Measurements from ENCODE around the gene HERC2. TPM values are rescaled to one million over a fixed set of nuclear protein-coding genes. Genes with fewer than 3 reads are reported as not detected.

HERC2 gene
- total and polyA plus RNA-seq, 2 of the 13 experiments (the other 11 are each of a cell fraction or from before 2014, with no cell fraction given): 17.6 to 24.8 TPM

DNA sequence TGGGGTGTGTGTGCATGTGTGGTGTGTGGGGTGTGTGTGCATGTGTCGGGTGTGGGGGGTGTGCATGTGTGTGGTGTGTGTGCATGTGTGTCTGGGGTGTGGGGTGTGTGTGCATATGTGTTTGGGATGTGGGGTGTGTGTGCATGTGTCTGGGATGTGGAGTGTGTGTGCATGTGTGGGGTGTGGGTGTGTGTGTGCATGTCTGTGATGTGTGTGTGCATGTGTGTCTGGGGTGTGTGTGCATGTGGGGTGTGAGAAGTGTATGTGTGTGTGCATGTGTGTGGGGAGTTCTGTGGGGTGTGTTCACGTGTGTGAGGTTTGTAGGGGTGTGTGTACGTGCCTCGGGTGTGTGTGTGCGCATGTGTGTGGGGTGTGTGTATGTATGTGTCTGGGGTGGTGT is 216.2 kb downstream of the HERC2 start:
- peaks cover 12% of the 10 kb centered on the region for H3K4me1 ChIP-seq (ENCODE audit: insufficient read depth, low read length)
- in situ Hi-C loops (cut with HindIII; ENCODE audit: extremely low pct_ligation_motif_present, low pct_unique_long_range_greater_than_20kb): no loop called here
- no peak for DNase-seq (ENCODE audit: low spot score)
- ChIA-PET CTCF (ENCODE audit: low intra/inter-chr PET ratio, low total read pairs) (no interaction called here), POLR2A (no interaction called here)
- H3K9ac ChIP-seq (ENCODE audit: insufficient read depth, low read depth, low read length): no peak overlapping the region
- TF ChIP-seq BORCS8-MEF2B (CRISPR knock-in tag; IDR thresholded peaks at IDR 0.05) (no peak), ZFP36 (IDR thresholded peaks at IDR 0.05; ENCODE audit: borderline replicate concordance, low read depth, low read length, partially characterized antibody) (no peak), RBM39 (IDR thresholded peaks at IDR 0.05; ENCODE audit: low read depth, low read length, poor library complexity, severe bottlenecking) (no peak), ZSCAN25 (CRISPR knock-in tag; IDR thresholded peaks at IDR 0.05) (no peak), EED (CRISPR knock-in tag; IDR thresholded peaks at IDR 0.05) (no peak), ZNF441 (CRISPR knock-in tag; IDR thresholded peaks at IDR 0.05; ENCODE audit: borderline replicate concordance) (no peak), HNRNPL (IDR thresholded peaks at IDR 0.05; ENCODE audit: low read depth, low read length) (0 out of 2 replicates have a peak, but pooled peaks have one; percentile 43), FOXJ3 (CRISPR knock-in tag; IDR thresholded peaks at IDR 0.05; ENCODE audit: borderline replicate concordance) (no peak), ZNF616 (CRISPR knock-in tag; IDR thresholded peaks at IDR 0.05; ENCODE audit: low read depth) (no peak), PPARG (CRISPR knock-in tag; conservative IDR thresholded peaks at IDR 0.05) (no peak)
- TF ChIP-seq, protein P1, sequence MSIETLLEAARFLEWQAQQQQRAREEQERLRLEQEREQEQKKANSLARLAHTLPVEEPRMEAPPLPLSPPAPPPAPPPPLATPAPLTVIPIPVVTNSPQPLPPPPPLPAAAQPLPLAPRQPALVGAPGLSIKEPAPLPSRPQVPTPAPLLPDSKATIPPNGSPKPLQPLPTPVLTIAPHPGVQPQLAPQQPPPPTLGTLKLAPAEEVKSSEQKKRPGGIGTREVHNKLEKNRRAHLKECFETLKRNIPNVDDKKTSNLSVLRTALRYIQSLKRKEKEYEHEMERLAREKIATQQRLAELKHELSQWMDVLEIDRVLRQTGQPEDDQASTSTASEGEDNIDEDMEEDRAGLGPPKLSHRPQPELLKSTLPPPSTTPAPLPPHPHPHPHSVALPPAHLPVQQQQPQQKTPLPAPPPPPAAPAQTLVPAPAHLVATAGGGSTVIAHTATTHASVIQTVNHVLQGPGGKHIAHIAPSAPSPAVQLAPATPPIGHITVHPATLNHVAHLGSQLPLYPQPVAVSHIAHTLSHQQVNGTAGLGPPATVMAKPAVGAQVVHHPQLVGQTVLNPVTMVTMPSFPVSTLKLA (IDR thresholded peaks at IDR 0.05): peak; percentile 77
- TF ChIP-seq, protein P2, sequence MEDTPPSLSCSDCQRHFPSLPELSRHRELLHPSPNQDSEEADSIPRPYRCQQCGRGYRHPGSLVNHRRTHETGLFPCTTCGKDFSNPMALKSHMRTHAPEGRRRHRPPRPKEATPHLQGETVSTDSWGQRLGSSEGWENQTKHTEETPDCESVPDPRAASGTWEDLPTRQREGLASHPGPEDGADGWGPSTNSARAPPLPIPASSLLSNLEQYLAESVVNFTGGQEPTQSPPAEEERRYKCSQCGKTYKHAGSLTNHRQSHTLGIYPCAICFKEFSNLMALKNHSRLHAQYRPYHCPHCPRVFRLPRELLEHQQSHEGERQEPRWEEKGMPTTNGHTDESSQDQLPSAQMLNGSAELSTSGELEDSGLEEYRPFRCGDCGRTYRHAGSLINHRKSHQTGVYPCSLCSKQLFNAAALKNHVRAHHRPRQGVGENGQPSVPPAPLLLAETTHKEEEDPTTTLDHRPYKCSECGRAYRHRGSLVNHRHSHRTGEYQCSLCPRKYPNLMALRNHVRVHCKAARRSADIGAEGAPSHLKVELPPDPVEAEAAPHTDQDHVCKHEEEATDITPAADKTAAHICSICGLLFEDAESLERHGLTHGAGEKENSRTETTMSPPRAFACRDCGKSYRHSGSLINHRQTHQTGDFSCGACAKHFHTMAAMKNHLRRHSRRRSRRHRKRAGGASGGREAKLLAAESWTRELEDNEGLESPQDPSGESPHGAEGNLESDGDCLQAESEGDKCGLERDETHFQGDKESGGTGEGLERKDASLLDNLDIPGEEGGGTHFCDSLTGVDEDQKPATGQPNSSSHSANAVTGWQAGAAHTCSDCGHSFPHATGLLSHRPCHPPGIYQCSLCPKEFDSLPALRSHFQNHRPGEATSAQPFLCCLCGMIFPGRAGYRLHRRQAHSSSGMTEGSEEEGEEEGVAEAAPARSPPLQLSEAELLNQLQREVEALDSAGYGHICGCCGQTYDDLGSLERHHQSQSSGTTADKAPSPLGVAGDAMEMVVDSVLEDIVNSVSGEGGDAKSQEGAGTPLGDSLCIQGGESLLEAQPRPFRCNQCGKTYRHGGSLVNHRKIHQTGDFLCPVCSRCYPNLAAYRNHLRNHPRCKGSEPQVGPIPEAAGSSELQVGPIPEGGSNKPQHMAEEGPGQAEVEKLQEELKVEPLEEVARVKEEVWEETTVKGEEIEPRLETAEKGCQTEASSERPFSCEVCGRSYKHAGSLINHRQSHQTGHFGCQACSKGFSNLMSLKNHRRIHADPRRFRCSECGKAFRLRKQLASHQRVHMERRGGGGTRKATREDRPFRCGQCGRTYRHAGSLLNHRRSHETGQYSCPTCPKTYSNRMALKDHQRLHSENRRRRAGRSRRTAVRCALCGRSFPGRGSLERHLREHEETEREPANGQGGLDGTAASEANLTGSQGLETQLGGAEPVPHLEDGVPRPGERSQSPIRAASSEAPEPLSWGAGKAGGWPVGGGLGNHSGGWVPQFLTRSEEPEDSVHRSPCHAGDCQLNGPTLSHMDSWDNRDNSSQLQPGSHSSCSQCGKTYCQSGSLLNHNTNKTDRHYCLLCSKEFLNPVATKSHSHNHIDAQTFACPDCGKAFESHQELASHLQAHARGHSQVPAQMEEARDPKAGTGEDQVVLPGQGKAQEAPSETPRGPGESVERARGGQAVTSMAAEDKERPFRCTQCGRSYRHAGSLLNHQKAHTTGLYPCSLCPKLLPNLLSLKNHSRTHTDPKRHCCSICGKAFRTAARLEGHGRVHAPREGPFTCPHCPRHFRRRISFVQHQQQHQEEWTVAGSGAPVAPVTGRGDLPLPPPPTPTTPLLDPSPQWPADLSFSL (CRISPR knock-in tag; IDR thresholded peaks at IDR 0.05): peak; percentile 83; the same call in 1 of the 2 replicates
- TF ChIP-seq, protein P3, sequence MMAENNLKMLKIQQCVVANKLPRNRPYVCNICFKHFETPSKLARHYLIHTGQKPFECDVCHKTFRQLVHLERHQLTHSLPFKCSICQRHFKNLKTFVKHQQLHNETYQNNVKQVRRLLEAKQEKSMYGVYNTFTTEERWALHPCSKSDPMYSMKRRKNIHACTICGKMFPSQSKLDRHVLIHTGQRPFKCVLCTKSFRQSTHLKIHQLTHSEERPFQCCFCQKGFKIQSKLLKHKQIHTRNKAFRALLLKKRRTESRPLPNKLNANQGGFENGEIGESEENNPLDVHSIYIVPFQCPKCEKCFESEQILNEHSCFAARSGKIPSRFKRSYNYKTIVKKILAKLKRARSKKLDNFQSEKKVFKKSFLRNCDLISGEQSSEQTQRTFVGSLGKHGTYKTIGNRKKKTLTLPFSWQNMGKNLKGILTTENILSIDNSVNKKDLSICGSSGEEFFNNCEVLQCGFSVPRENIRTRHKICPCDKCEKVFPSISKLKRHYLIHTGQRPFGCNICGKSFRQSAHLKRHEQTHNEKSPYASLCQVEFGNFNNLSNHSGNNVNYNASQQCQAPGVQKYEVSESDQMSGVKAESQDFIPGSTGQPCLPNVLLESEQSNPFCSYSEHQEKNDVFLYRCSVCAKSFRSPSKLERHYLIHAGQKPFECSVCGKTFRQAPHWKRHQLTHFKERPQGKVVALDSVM (CRISPR knock-in tag; IDR thresholded peaks at IDR 0.05): no peak
- H3K4me3 ChIP-seq (replicated peaks in 1 of 3; ENCODE audit: insufficient read depth in 1 of 3, low read depth in 2 of 3, low read length in 3 of 3): no peak overlapping the region
- BruUV-seq (replicated peaks): no TSS peak
- FAIRE-seq: no peak
- no peak overlapping the region for H2AFZ ChIP-seq (ENCODE audit: low read length)
- H4K20me1 ChIP-seq (ENCODE audit: insufficient read depth, low read length): no peaks in the 10 kb centered on the region
- 69% methylated on average over 5 of the region's 5 CpGs for WGBS (ENCODE audit: low lambda C conversion rate)
- no peak for ATAC-seq
- H3K27me3 ChIP-seq (ENCODE audit: control insufficient read depth in 1 of 2, insufficient read depth in 2 of 2, low read length in 2 of 2): peaks cover 8 to 43% of the 10 kb centered on the region in 2 experiments
- intact Hi-C loops (cut with micrococcal nuclease; ENCODE audit: unreplicated experiment): no loop called here
- no peaks in the 10 kb centered on the region for H3K79me2 ChIP-seq (ENCODE audit: insufficient read depth, low read length)
- H3K36me3 ChIP-seq (replicated peaks in 1 of 2; ENCODE audit: control insufficient read depth in 1 of 2, insufficient read depth in 2 of 2, low read length in 2 of 2): no peaks in the 10 kb centered on the region
- no peak overlapping the region for H3K27ac ChIP-seq (ENCODE audit: extremely low read length, insufficient read depth, low read length)
- H3K4me2 ChIP-seq (ENCODE audit: low read depth, low read length): no peak overlapping the region
- no peaks in the 10 kb centered on the region for H3K9me3 ChIP-seq (ENCODE audit: low read length)

Data from HepG2 (cell line).